HL-60 (cell line): ENCODE measurements around the gene SGIP1.

Experiments used
- CTCF ChIP-seq: IDR thresholded peaks from one replicate; pipeline ENCODE4 v1.5.1; 2011; ENCODE audit warnings: low read length, control low read depth, inconsistent platforms; ENCODE audit not compliant: insufficient read depth
- GABPA ChIP-seq: IDR thresholded peaks from 2 replicates; pipeline ENCODE4 v1.6.1; 2012; ENCODE audit warnings: low read depth
- POLR2AphosphoS5 ChIP-seq: IDR thresholded peaks from 2 replicates; pipeline ENCODE4 v1.6.1; 2012; ENCODE audit warnings: low read depth

GRCh38 chr1:66575739-66576138, 41.8 kb downstream of the SGIP1 start:
- no peak for TF ChIP-seq CTCF
- no peak for TF ChIP-seq POLR2AphosphoS5
- TF ChIP-seq GABPA = no peak
